GM12873 (cell line): ENCODE measurements around the gene WAS.

Source experiments
- TF ChIP-seq, protein P1 (sequence below): IDR thresholded peaks from 2 replicates; pipeline ENCODE4 v1.5.1; 2012; ENCODE audit warnings: low read depth, mild to moderate bottlenecking, moderate library complexity, low read length, control low read depth; ENCODE audit not compliant: insufficient read depth; ENCODE audit errors: missing control alignments

Gene WAS

DNA sequence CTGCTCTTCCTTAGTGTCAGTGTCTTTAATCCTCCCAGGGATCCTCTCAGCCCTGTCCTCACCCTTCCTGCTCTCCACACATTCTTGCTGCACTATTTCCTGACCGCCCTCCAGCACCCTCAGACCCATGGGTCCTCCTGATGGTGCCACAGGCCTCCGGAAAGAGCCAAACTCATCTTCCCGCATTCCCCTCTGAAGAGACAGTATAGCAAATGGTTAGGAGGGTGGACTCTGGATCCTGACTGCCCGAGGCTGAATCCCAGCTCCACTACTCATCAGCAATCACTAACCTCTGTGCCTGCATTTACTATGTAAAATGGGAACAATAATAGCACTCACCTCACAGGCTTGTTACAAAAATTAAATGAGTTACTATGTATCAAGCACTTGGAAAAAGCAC lies 19.1 kb downstream of the WAS start:
- TF ChIP-seq, protein P1, sequence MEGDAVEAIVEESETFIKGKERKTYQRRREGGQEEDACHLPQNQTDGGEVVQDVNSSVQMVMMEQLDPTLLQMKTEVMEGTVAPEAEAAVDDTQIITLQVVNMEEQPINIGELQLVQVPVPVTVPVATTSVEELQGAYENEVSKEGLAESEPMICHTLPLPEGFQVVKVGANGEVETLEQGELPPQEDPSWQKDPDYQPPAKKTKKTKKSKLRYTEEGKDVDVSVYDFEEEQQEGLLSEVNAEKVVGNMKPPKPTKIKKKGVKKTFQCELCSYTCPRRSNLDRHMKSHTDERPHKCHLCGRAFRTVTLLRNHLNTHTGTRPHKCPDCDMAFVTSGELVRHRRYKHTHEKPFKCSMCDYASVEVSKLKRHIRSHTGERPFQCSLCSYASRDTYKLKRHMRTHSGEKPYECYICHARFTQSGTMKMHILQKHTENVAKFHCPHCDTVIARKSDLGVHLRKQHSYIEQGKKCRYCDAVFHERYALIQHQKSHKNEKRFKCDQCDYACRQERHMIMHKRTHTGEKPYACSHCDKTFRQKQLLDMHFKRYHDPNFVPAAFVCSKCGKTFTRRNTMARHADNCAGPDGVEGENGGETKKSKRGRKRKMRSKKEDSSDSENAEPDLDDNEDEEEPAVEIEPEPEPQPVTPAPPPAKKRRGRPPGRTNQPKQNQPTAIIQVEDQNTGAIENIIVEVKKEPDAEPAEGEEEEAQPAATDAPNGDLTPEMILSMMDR: no peak

DNA sequence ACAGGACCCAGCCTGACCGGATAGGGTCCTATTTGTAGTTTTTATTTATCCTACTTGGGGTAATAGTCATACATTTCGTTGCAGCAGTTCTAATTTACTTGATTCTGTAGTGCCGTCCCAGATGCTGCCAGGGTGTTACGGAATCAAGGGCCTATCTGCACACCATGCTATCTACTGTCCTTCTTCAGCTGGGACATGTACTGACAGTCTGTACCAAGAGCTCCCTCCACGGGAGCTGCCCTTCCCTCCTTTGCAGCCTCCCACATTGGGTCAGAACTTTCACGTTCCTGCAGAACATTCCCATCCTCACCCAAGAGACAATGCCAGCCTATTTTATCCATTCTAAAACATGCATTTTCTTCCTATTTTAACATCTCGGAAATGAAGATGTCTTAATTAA lies 19.6 kb downstream of the WAS start:
- TF ChIP-seq, protein P1: no peak

DNA sequence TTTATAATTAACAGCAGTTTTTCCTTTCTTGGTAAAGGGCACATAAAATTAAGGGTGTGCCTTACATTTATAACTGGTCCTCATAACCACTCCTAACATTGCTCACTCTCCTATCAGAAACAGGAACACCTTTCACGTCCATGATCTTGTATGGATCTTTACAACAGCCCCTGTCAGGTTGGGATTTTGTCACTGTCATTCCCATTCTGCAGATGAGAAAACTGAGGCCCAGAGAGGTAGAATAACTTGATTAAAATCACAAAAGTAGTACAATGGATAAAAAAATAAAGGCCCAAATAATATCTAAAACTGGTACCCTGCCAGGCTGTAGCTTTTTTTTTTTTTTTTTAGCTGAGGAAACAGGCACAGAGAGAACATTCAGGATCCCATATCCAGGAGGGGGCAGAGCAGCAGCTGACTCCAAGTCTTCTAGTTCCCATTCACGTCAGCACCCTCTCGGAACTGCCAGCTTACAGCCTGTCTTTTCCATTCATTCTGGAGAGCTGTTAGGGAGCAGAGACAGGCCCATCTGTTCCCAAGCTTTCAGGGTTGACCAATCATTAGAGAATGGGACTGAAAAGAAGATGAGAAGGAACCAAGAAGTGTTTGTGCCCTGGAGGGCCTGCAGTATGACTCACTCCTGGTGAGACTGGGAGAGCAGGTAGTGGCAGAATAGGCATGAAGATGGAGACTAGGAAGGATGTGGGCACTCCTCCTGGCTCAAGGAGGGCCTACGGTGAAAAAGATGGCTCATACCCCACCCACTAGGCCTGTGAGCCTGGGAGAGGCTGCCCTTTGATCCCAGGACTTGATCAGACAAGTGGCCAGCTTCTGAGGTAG lies 20.3 kb downstream of the WAS start:
- TF ChIP-seq, protein P1: no peak

DNA sequence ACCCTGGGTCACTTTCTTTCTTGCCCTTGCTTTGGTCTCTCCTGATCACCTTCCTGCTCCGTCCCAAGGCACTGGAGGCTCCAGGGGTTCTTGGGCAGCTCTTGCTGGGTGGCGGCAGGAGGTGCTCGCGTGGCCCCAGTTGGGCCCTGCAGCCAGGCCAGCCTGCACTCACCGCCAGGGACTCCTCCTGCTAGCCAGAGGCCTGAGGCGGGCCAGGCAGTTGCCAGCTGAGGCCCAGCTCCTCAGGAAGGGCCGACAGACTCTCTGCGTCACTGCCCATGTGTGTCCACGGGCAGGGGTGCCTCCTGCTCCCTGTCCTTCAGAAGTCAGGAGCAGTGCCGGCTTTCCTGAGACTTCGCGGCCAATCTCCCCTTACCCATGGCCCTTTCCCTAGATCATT lies 22.3 kb downstream of the WAS start:
- TF ChIP-seq, protein P1: no peak

DNA sequence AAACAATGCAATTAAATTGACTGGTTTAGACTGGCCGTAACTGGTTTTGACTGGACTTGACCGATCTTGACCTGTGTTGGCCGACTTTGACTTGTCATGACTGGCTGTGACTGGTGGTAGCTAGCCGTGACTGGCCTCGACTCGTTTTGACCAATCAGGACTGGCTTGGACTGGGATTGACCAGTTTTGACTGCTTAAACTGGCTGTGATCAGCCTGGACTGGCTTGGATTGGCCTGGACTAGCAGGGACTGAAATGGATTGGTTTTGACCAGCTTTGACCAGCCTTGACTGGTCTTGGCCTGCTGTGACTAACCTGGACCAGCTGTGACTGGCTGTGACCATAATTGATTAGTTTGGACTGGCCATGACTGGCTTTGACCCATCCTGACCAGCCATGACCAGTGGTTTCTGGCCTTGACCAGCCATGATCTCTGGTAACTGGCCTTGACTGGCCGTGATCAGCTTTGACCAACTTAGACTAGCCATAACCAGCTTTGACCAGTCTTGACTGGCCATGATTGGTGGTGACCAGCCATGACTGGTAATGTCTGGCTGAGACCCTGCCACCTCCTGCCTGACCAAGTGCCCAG lies 26.0 kb downstream of the WAS start:
- TF ChIP-seq, protein P1: no peak

DNA sequence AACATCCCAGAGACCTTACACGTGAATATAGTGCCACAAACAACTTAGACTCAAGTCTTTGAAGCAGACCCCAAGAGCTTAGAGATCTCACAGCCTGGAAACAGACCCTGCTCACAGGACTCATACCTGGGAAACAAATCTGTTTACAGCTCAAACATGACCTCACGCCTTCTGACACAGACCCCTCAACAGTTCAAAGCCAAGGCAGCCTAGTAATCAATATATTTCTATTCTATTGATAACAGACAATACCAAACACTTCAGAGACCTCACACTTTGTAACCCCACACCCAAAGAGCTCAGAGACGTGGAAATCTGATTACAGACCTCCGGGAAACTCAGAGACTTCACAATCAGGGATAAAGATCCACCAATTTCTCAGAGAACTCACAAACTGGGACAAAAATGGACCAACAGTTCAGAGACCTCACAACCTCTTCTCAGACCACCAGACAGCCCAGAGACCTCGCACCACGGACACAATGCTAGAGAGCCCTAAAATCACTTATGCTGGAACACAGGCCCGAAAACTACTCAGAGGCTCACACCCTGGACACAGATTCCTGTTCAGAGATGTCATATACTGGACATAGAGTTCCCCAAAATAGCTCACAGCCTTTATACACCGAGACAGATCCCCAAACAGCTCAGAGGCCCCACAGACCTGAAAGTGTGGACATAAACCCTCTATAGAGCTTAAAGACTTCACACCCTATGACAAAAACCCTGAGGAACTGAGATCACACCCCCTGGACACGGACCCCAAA lies 27.7 kb downstream of the WAS start:
- TF ChIP-seq, protein P1: no peak

DNA sequence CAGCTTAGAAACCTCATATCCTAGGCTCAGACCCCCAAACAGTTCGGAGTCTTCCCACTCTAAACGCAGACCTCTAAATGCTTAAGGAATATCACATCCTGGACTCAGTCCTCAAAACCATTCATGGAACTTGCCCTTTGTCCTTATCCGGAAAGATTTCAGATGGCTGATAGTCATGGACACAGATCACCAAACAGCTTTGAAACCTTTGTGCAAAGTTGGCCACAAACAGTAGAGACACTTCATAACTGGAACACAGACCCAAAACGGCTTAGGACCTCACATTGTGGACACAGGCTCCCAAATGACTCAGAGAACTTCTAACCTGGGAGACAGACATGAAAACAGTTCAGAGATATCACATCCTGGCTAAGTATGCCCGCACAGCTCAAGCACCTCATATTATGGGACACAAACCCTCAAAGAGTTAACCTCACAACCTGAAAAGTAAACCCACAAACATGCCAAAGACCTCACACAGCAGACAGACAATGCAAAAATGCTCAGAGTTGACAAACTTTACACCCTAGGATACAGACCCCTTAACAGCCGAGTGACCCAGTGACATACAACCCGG lies 28.4 kb downstream of the WAS start:
- TF ChIP-seq, protein P1: no peak
